Measurements from ENCODE around the gene ANKS1B.
"Not testable (repeated sequence)": the region's sequence is repeated elsewhere in the genome, so short reads cannot be mapped to it uniquely, and the experiment has no call there.

The ANKS1B gene

GRCh38 chr12:99009654-99010296, 975.0 kb downstream of the ANKS1B start:
- DNase-seq (ENCODE audit: low spot score) = peak; percentile 47

DNA sequence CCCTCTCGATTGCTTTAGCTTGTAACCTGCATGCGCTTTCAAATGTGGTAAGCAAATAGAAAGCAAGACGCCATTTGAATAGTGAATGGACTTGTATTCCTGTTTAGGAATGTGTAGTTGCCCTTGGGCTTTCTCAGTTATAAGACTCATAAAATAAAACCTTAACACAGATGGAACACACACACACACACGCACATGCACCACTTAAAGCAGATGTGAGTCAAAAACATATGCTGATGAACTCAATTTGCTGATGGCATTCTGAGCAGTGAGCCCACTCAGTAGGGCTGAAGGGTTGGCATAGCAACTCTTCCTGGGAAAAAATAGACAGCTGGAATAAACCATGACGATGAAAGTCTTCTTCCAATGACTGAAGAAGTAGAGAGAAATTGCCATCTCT, 979.1 kb downstream of the ANKS1B start:
- peak; percentile 58 for DNase-seq (ENCODE audit: low spot score)

DNA sequence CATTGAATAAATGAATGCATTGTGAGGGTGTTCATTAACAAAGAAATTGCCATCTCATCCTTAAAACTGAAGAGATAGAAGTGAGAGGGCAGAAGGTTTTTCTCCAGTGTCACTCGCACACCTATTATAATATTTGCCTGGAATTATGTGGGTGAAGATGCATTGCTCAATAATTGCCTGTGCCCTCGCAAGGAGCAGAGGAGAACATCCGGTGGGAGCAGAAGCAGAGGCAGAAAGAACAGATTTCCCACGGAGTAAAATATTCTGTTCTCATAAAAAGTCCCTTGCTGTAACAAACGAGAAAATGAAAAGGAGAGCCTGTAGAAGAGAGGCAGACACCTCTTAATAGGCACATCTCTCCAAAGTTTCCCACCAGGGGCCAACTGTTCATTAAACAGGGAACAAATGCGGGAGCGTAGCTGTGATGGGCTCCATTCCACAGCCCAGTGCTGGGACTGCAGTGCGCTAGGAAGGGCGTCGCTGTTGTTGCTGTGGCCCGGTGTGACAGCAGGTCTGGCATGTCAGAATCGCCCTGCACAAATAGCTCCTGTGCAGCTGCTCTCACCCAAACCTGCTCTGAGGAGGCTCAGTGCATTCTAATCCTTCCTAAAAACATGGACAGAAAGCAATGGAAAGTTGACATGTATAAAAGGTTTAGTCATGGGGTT, 979.8 kb downstream of the ANKS1B start:
- DNase-seq (ENCODE audit: low spot score) = peak; percentile 71

DNA sequence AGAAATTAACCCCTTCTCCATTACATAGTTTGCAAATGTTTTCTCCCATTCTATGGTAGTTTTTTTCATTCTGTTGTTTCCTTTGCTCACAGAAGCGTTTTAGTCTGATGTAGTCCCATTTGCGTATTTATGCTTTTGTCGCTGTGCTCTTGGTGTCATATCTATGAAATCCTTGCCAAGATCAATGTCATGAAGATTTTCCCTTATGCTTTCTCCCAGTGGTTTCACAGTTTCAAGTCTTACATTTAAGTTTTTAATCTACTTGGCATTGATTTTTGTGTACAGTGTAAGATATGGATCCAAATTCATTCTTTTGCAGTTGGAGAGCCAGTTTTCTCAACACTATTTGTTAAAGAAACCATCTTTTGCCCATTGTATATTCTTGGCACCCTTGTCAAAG, 982.0 kb downstream of the ANKS1B start:
- no peak for DNase-seq (ENCODE audit: low spot score)

GRCh38 chr12:99002156-99002555, 982.6 kb downstream of the ANKS1B start:
- DNase-seq (ENCODE audit: low spot score) = no peak

DNA sequence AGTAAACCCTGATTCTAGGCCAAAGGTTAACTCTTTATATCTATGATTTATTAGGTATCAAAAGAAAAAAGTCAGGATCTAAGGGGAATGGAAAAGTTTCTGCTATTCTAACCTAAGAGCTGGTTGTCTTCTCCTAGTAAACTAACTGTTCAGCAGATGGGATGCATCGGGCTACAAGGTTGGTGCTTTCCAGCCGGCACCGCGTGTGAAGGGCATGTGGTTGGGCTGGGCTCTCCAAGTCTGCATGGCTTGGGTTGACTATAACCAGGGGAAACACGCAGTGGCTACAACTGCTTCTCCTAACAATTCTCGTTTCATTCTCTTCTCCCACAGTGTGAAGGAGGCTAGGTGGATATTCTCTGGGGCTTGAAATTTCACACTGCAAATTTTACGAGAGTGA, 985.2 kb downstream of the ANKS1B start:
- no peak for DNase-seq (ENCODE audit: low spot score)

- peak; percentile 61 for DNase-seq (ENCODE audit: low spot score)
Observed at GRCh38 chr12:98998697-98999299, 985.9 kb downstream of the ANKS1B start.

GRCh38 chr12:98997899-98998298, 986.8 kb downstream of the ANKS1B start:
- DNase-seq (ENCODE audit: low spot score) = no peak

DNA sequence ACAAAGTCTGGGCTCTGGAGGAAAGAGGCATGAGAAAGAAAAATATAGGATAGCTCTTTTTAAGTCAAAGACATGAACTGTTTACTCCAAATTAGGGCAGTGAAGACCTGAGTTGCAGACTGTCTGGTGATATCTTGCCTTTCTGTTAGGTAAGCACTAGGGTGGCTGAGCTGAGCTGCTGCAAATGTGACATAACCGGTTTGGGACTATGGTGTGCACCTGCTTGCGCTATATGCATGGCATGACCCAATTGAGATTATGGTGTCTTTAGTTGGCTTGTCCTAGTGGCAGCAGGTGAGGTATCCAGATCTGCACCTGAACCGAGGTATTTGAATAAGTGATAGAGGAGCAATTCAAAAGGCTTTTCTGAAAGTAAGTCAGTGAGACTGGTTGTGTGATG, 994.1 kb downstream of the ANKS1B start:
- DNase-seq (ENCODE audit: low spot score) = no peak

DNA sequence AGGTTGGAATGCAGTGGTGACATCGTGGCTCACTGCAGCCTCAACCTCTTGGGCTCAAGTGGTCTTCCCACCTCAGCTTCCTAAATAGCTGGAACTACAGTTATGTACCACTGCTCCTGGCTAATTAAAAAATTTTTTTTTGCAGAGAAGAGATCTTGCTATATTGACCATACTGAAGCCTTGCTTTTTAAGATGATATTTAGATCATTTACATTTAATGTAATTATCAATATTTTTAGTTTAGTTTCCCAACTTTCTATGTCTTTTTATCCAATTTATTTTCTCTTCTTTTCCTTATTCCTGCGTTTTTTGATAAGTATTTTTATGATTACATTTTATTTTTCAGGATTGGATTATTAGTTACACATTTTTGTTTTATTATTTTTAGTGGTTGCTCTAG, 999.6 kb downstream of the ANKS1B start:
- no peak for DNase-seq (ENCODE audit: low spot score)

GRCh38 chr12:98983647-98984046, 1001.1 kb downstream of the ANKS1B start:
- no peak for DNase-seq (ENCODE audit: low spot score)

- DNase-seq (ENCODE audit: low spot score) = no peak
Observed at GRCh38 chr12:98980508-98980907, 1004.2 kb downstream of the ANKS1B start.

- no peak for DNase-seq (ENCODE audit: low spot score)
Observed at GRCh38 chr12:98977186-98977585, 1007.5 kb downstream of the ANKS1B start.

DNA sequence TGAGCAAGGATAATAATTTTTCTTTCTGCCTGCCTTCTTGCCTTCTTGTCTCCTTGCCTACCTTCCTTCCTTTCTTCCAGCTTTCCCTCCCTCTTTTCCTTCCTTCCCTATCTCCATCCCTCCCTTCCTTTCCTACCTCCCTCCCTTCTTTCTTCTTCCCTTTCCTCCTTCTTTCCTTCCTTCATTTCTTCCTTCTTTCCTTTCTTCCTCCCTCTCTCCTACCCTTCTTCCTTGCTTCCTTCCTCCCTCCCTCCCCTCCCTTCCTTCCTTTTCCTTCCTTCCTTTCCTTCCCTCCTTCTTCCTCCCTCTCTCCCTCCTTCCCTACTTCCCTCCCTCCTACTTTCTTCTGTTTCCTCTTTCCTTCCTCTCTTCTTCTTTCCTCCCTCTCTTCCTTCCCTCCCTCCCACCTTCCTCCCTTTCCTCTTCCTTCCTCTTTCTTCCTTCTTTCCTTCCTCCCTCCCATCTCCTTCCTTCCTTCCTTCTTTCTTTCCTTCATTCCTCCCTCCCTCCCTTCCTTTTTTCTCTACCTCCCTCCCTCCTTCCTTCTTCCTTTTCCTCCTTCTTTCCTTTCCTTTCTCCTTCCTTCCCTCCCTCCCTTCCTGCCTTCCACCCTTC, 1009.9 kb downstream of the ANKS1B start:
- DNase-seq (ENCODE audit: low spot score) = no peak

DNA sequence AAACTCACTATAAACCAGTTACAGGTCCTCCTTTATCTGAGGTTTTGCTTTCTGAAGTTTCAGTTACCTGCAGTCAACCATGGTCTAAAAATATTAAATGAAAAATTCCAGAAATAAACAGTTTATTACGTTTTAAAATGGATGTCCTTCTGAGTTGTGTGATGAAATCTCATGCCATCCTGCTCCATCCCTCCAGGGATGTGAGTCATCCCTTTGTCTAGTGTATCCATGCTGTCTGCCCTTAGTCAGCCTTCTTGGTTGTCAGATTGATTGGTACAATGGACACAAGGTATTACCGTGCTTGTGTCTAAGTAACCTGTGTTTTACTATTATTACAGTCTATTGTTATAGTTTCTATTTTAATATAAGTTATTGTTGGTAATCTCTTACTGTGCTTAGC, 1011.3 kb downstream of the ANKS1B start:
- DNase-seq (ENCODE audit: low spot score) = no peak

DNA sequence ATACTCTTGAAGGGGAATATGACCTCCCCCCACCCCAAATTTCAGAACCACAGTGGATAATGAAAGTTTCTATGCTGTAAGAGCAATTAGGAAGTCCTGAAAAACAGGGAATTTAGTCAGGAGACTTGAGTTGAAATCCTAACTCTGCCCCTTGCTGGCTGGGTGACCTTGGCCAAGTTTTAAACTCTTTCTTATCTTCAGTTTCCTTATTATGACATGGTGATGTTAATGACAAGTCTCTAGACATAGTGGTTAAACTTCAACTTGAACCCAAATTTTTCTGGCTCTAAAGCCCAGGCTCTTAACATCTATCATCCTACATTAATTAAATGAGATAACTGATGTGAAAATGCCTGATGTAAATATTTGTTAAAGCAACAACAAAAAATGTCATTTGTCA, 1013.8 kb downstream of the ANKS1B start:
- no peak for DNase-seq (ENCODE audit: low spot score)

- no peak for DNase-seq (ENCODE audit: low spot score)
Observed at GRCh38 chr12:98970210-98970609, 1014.5 kb downstream of the ANKS1B start.

- peak; percentile 81 for DNase-seq (ENCODE audit: low spot score)
Observed at GRCh38 chr12:98968896-98969295, 1015.8 kb downstream of the ANKS1B start.

- not testable (repeated sequence) for DNase-seq (ENCODE audit: low spot score)
Observed at GRCh38 chr12:98957135-98957534, 1027.6 kb downstream of the ANKS1B start.

- DNase-seq (ENCODE audit: low spot score) = no peak
Observed at GRCh38 chr12:98955284-98955683, 1029.5 kb downstream of the ANKS1B start.

DNA sequence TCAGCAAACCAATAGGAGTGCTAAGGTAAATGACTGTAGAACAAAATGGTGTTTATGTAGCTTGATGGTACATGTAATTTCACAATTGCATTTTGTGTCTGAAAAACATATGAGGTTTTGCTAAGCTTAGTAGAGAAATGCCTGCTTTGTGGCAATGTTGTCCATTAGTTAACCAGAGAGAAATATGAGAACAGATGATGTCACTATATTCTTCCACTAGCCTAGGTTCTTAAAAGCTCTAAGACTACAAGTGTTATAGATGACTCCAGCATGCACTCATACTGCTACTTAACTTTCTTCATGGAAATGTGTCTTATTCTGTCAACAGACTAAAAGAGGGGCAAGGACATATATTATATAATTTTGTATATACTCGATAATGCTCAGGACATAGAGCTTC, 1030.2 kb downstream of the ANKS1B start:
- no peak for DNase-seq (ENCODE audit: low spot score)

- no peak for DNase-seq (ENCODE audit: low spot score)
Observed at GRCh38 chr12:98951406-98951805, 1033.3 kb downstream of the ANKS1B start.

DNA sequence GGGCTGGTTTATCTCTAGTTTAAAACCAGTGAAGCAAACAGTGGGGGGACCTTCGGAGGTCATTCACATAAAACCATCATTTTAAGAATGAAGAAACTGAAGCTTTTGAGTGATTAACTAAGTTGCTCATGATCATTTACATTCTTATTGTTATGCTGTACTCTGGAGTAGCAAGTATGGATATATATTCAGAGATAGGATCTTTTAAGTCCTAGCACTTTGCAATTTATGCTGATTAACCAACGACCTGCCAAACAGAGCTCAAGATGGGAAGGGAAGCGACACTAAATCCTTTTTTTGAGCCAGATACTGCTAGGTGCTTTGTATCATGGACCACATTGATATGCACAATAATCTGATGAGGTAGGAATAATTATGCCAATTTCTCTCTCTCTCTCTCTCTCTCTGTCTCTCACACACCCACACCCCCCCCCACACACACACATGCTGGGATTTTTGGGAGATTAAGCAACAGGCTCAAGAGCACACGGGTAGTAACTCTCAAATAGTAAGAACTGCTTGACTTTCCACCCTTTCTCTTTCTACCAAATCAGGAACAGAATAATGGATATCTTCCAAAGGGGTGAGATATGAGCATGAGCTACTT, 1036.3 kb downstream of the ANKS1B start:
- DNase-seq (ENCODE audit: low spot score) = peak; percentile 69

All from putamen (tissue), 1 donor.